ENCODE data around the gene FBP2.
"Not testable (repeated sequence)": the region's sequence is repeated elsewhere in the genome, so short reads cannot be mapped to it uniquely, and the experiment has no call there.

The FBP2 gene

GRCh38 chr9:94603259-94604160, 9.9 kb upstream of the FBP2 start:
- Histone ChIP-seq H3K27ac (ENCODE audit: low read length) (no peak overlapping the region), H3K27me3 (ENCODE audit: low read depth, low read length) (no peaks in the 10 kb centered on the region), H3K4me3 (ENCODE audit: low read depth in 1 of 2, low read length in 2 of 2) (no peak overlapping the region), H3K4me1 (ENCODE audit: control insufficient read depth in 1 of 2, insufficient read depth in 2 of 2, low read length in 2 of 2) (peaks cover 0 to 4% of the 10 kb centered on the region in 2 donors), H3K36me3 (ENCODE audit: control insufficient read depth in 1 of 2, insufficient read depth in 2 of 2, low read length in 2 of 2) (no peaks in the 10 kb centered on the region), H3K9me3 (ENCODE audit: control insufficient read depth in 1 of 2, low read length in 2 of 2) (no peaks in the 10 kb centered on the region)

GRCh38 chr9:94602666-94603065, 9.0 kb upstream of the FBP2 start:
- H3K27me3 ChIP-seq (ENCODE audit: low read depth, low read length), result no peaks in the 10 kb centered on the region
- no peaks in the 10 kb centered on the region for H3K9me3 ChIP-seq (ENCODE audit: control insufficient read depth in 1 of 2, low read length in 2 of 2)
- H3K27ac ChIP-seq (ENCODE audit: low read length), result no peak overlapping the region
- peaks cover 0 to 4% of the 10 kb centered on the region in 2 donors for H3K4me1 ChIP-seq (ENCODE audit: control insufficient read depth in 1 of 2, insufficient read depth in 2 of 2, low read length in 2 of 2)
- H3K4me3 ChIP-seq (ENCODE audit: low read depth in 1 of 2, low read length in 2 of 2), result no peak overlapping the region
- H3K36me3 ChIP-seq (ENCODE audit: control insufficient read depth in 1 of 2, insufficient read depth in 2 of 2, low read length in 2 of 2), result no peaks in the 10 kb centered on the region

- H3K9me3 ChIP-seq (ENCODE audit: control insufficient read depth in 1 of 2, low read length in 2 of 2), result no peaks in the 10 kb centered on the region
- no peak overlapping the region for H3K27ac ChIP-seq (ENCODE audit: low read length)
- H3K27me3 ChIP-seq (ENCODE audit: low read depth, low read length), result no peaks in the 10 kb centered on the region
- peaks cover 0 to 4% of the 10 kb centered on the region in 2 donors for H3K4me1 ChIP-seq (ENCODE audit: control insufficient read depth in 1 of 2, insufficient read depth in 2 of 2, low read length in 2 of 2)
- no peaks in the 10 kb centered on the region for H3K36me3 ChIP-seq (ENCODE audit: control insufficient read depth in 1 of 2, insufficient read depth in 2 of 2, low read length in 2 of 2)
- H3K4me3 ChIP-seq (ENCODE audit: low read depth in 1 of 2, low read length in 2 of 2), result no peak overlapping the region
Measured at GRCh38 chr9:94600715-94601114, 7.1 kb upstream of the FBP2 start.

GRCh38 chr9:94600258-94600657, 6.6 kb upstream of the FBP2 start:
- H3K4me1 ChIP-seq (ENCODE audit: control insufficient read depth in 1 of 2, insufficient read depth in 2 of 2, low read length in 2 of 2), result peaks cover 0 to 4% of the 10 kb centered on the region in 2 donors
- no peaks in the 10 kb centered on the region for H3K36me3 ChIP-seq (ENCODE audit: control insufficient read depth in 1 of 2, insufficient read depth in 2 of 2, low read length in 2 of 2)
- no peaks in the 10 kb centered on the region for H3K9me3 ChIP-seq (ENCODE audit: control insufficient read depth in 1 of 2, low read length in 2 of 2)
- no peaks in the 10 kb centered on the region for H3K27me3 ChIP-seq (ENCODE audit: low read depth, low read length)
- H3K4me3 ChIP-seq (ENCODE audit: low read depth in 1 of 2, low read length in 2 of 2), result no peak overlapping the region
- H3K27ac ChIP-seq (ENCODE audit: low read length), result no peak overlapping the region

- Histone ChIP-seq H3K27ac (ENCODE audit: low read length) (no peak overlapping the region), H3K36me3 (ENCODE audit: control insufficient read depth in 1 of 2, insufficient read depth in 2 of 2, low read length in 2 of 2) (no peaks in the 10 kb centered on the region), H3K4me1 (ENCODE audit: control insufficient read depth in 1 of 2, insufficient read depth in 2 of 2, low read length in 2 of 2) (peaks cover 0 to 4% of the 10 kb centered on the region in 2 donors), H3K27me3 (ENCODE audit: low read depth, low read length) (no peaks in the 10 kb centered on the region), H3K9me3 (ENCODE audit: control insufficient read depth in 1 of 2, low read length in 2 of 2) (no peaks in the 10 kb centered on the region), H3K4me3 (ENCODE audit: low read depth in 1 of 2, low read length in 2 of 2) (no peak overlapping the region)
Measured at GRCh38 chr9:94599102-94599501, 5.5 kb upstream of the FBP2 start.

GRCh38 chr9:94592683-94593082, 941 bp downstream of the FBP2 start:
- H3K36me3 ChIP-seq (ENCODE audit: control insufficient read depth in 1 of 2, insufficient read depth in 2 of 2, low read length in 2 of 2); H3K4me1 ChIP-seq (ENCODE audit: control insufficient read depth in 1 of 2, insufficient read depth in 2 of 2, low read length in 2 of 2); H3K4me3 ChIP-seq (ENCODE audit: low read depth in 1 of 2, low read length in 2 of 2); H3K27me3 ChIP-seq (ENCODE audit: low read depth, low read length); H3K9me3 ChIP-seq (ENCODE audit: control insufficient read depth in 1 of 2, low read length in 2 of 2); H3K27ac ChIP-seq (ENCODE audit: low read length): not testable (repeated sequence)

- H3K4me1 ChIP-seq (ENCODE audit: control insufficient read depth in 1 of 2, insufficient read depth in 2 of 2, low read length in 2 of 2), result no peaks in the 10 kb centered on the region
- no peak overlapping the region for H3K27ac ChIP-seq (ENCODE audit: low read length)
- no peaks in the 10 kb centered on the region for H3K36me3 ChIP-seq (ENCODE audit: control insufficient read depth in 1 of 2, insufficient read depth in 2 of 2, low read length in 2 of 2)
- no peaks in the 10 kb centered on the region for H3K9me3 ChIP-seq (ENCODE audit: control insufficient read depth in 1 of 2, low read length in 2 of 2)
- no peak overlapping the region for H3K4me3 ChIP-seq (ENCODE audit: low read depth in 1 of 2, low read length in 2 of 2)
- H3K27me3 ChIP-seq (ENCODE audit: low read depth, low read length), result no peaks in the 10 kb centered on the region
Measured at GRCh38 chr9:94591876-94592275, 1.7 kb downstream of the FBP2 start.

GRCh38 chr9:94591046-94591545, 2.5 kb downstream of the FBP2 start:
- not testable (repeated sequence) for H3K27me3 ChIP-seq (ENCODE audit: low read depth, low read length); H3K9me3 ChIP-seq (ENCODE audit: control insufficient read depth in 1 of 2, low read length in 2 of 2); H3K27ac ChIP-seq (ENCODE audit: low read length); H3K36me3 ChIP-seq (ENCODE audit: control insufficient read depth in 1 of 2, insufficient read depth in 2 of 2, low read length in 2 of 2); H3K4me1 ChIP-seq (ENCODE audit: control insufficient read depth in 1 of 2, insufficient read depth in 2 of 2, low read length in 2 of 2); H3K4me3 ChIP-seq (ENCODE audit: low read depth in 1 of 2, low read length in 2 of 2)

GRCh38 chr9:94588681-94589080, 4.9 kb downstream of the FBP2 start:
- Histone ChIP-seq H3K4me3 (ENCODE audit: low read depth in 1 of 2, low read length in 2 of 2) (no peak overlapping the region), H3K4me1 (ENCODE audit: control insufficient read depth in 1 of 2, insufficient read depth in 2 of 2, low read length in 2 of 2) (no peaks in the 10 kb centered on the region), H3K9me3 (ENCODE audit: control insufficient read depth in 1 of 2, low read length in 2 of 2) (no peaks in the 10 kb centered on the region), H3K36me3 (ENCODE audit: control insufficient read depth in 1 of 2, insufficient read depth in 2 of 2, low read length in 2 of 2) (no peaks in the 10 kb centered on the region), H3K27ac (ENCODE audit: low read length) (no peak overlapping the region), H3K27me3 (ENCODE audit: low read depth, low read length) (no peaks in the 10 kb centered on the region)

GRCh38 chr9:94586814-94587213, 6.8 kb downstream of the FBP2 start:
- Histone ChIP-seq H3K27ac (ENCODE audit: low read length) (no peak overlapping the region), H3K4me1 (ENCODE audit: control insufficient read depth in 1 of 2, insufficient read depth in 2 of 2, low read length in 2 of 2) (no peaks in the 10 kb centered on the region), H3K36me3 (ENCODE audit: control insufficient read depth in 1 of 2, insufficient read depth in 2 of 2, low read length in 2 of 2) (no peaks in the 10 kb centered on the region), H3K27me3 (ENCODE audit: low read depth, low read length) (no peaks in the 10 kb centered on the region), H3K9me3 (ENCODE audit: control insufficient read depth in 1 of 2, low read length in 2 of 2) (no peaks in the 10 kb centered on the region), H3K4me3 (ENCODE audit: low read depth in 1 of 2, low read length in 2 of 2) (peak overlapping the region in 1 of 2 donors; percentile 29)

GRCh38 chr9:94586316-94586715, 7.3 kb downstream of the FBP2 start:
- H3K27ac ChIP-seq (ENCODE audit: low read length), result no peak overlapping the region
- H3K9me3 ChIP-seq (ENCODE audit: control insufficient read depth in 1 of 2, low read length in 2 of 2), result no peaks in the 10 kb centered on the region
- H3K36me3 ChIP-seq (ENCODE audit: control insufficient read depth in 1 of 2, insufficient read depth in 2 of 2, low read length in 2 of 2), result no peaks in the 10 kb centered on the region
- H3K4me3 ChIP-seq (ENCODE audit: low read depth in 1 of 2, low read length in 2 of 2), result peak overlapping the region in 1 of 2 donors; percentile 29
- no peaks in the 10 kb centered on the region for H3K4me1 ChIP-seq (ENCODE audit: control insufficient read depth in 1 of 2, insufficient read depth in 2 of 2, low read length in 2 of 2)
- H3K27me3 ChIP-seq (ENCODE audit: low read depth, low read length), result no peaks in the 10 kb centered on the region

GRCh38 chr9:94584555-94584954, 9.1 kb downstream of the FBP2 start:
- Histone ChIP-seq H3K36me3 (ENCODE audit: control insufficient read depth in 1 of 2, insufficient read depth in 2 of 2, low read length in 2 of 2) (no peaks in the 10 kb centered on the region), H3K27ac (ENCODE audit: low read length) (no peak overlapping the region), H3K4me1 (ENCODE audit: control insufficient read depth in 1 of 2, insufficient read depth in 2 of 2, low read length in 2 of 2) (no peaks in the 10 kb centered on the region), H3K27me3 (ENCODE audit: low read depth, low read length) (no peaks in the 10 kb centered on the region), H3K9me3 (ENCODE audit: control insufficient read depth in 1 of 2, low read length in 2 of 2) (no peaks in the 10 kb centered on the region), H3K4me3 (ENCODE audit: low read depth in 1 of 2, low read length in 2 of 2) (no peak overlapping the region)
